ENCODE results near the gene TTC8. TPM values are rescaled to one million over a fixed set of nuclear protein-coding genes. Genes with fewer than 3 reads are reported as not detected.
A peak's percentile ranks its signal among the peaks of the same experiment; 100 is the strongest.

Gene TTC8
- total RNA-seq, 4 donors from 2014 or later: 16.4 to 29.9 (median 23.7) TPM

DNA sequence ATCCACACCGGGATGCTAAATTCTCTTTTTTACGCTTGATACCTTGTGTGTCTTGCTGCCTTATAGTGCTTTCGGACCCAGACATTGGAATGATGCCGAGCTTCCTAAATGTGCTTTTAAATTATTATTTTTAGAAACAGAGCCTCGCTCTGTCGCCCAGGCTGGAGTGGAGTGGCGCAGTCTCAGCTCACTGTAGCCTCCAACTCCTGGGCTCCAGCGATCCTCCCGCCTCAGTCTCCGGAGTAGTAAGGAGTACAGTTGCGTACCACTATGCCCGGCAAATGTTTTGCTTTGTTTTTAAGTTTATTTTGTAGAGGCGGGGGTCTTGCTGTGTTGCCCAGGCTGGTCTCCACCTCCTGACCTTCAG, 31.2 kb upstream of the TTC8 start:
- TF ChIP-seq POLR2AphosphoS5 (IDR thresholded peaks at IDR 0.05): no peak
- H3K9me3 ChIP-seq: no peaks in the 10 kb centered on the region
- H3K36me3 ChIP-seq: no peaks in the 10 kb centered on the region
- no peaks in the 10 kb centered on the region for H3K27me3 ChIP-seq
- DNase-seq (ENCODE audit: extremely low spot score): no peak
- peak overlapping the region; percentile 86 to 91 (median 88) for H3K27ac ChIP-seq (replicated peaks in 1 of 4)
- intact Hi-C loops (cut with DNase I): loop anchor here (5.0 kb wide), 2 partner anchors 34 to 126 kb away; no protein-coding TSS in a partner anchor
- peaks cover 13 to 27% (median 15%) of the 10 kb centered on the region in 4 donors for H3K4me1 ChIP-seq
- WGBS: 56% methylated on average over 10 of the region's 13 CpGs
- H3K4me3 ChIP-seq: peak overlapping the region; percentile 68 to 90 (median 82)

- Histone ChIP-seq H3K36me3 (no peaks in the 10 kb centered on the region), H3K4me1 (peaks cover 5% of the 10 kb centered on the region in 4 donors), H3K27me3 (no peaks in the 10 kb centered on the region), H3K4me3 (no peak overlapping the region), H3K27ac (replicated peaks in 1 of 4) (no peak overlapping the region), H3K9me3 (no peaks in the 10 kb centered on the region)
- TF ChIP-seq, protein P1, sequence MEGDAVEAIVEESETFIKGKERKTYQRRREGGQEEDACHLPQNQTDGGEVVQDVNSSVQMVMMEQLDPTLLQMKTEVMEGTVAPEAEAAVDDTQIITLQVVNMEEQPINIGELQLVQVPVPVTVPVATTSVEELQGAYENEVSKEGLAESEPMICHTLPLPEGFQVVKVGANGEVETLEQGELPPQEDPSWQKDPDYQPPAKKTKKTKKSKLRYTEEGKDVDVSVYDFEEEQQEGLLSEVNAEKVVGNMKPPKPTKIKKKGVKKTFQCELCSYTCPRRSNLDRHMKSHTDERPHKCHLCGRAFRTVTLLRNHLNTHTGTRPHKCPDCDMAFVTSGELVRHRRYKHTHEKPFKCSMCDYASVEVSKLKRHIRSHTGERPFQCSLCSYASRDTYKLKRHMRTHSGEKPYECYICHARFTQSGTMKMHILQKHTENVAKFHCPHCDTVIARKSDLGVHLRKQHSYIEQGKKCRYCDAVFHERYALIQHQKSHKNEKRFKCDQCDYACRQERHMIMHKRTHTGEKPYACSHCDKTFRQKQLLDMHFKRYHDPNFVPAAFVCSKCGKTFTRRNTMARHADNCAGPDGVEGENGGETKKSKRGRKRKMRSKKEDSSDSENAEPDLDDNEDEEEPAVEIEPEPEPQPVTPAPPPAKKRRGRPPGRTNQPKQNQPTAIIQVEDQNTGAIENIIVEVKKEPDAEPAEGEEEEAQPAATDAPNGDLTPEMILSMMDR (IDR thresholded peaks at IDR 0.05): no peak
- TF ChIP-seq POLR2AphosphoS5 (IDR thresholded peaks at IDR 0.05) (no peak), POLR2A (IDR thresholded peaks at IDR 0.05; ENCODE audit: low read depth) (no peak), EP300 (IDR thresholded peaks at IDR 0.05) (no peak)
- no peak for DNase-seq (ENCODE audit: extremely low spot score)
- intact Hi-C loops (cut with DNase I): no loop called here
- 78% methylated on average over 4 of the region's 4 CpGs for WGBS
Observed at GRCh38 chr14:88798156-88798555, 26.3 kb upstream of the TTC8 start.

- intact Hi-C loops (cut with DNase I): no loop called here
- no peak for DNase-seq (ENCODE audit: extremely low spot score)
- no peaks in the 10 kb centered on the region for H3K4me1 ChIP-seq
- H3K4me3 ChIP-seq: no peak overlapping the region
- no peak for TF ChIP-seq POLR2AphosphoS5 (IDR thresholded peaks at IDR 0.05)
- no peak for TF ChIP-seq POLR2A (IDR thresholded peaks at IDR 0.05; ENCODE audit: low read depth)
- no peak for TF ChIP-seq EP300 (IDR thresholded peaks at IDR 0.05)
- TF ChIP-seq, protein P1 (IDR thresholded peaks at IDR 0.05): no peak
- H3K9me3 ChIP-seq: no peaks in the 10 kb centered on the region
- H3K36me3 ChIP-seq: no peaks in the 10 kb centered on the region
- no peak overlapping the region for H3K27ac ChIP-seq (replicated peaks in 1 of 4)
- WGBS: 71% methylated on average over 5 of the region's 5 CpGs
- H3K27me3 ChIP-seq: no peaks in the 10 kb centered on the region
Observed at GRCh38 chr14:88799522-88799921, 24.9 kb upstream of the TTC8 start.

GRCh38 chr14:88802596-88802995, 21.9 kb upstream of the TTC8 start:
- intact Hi-C loops (cut with DNase I): no loop called here
- WGBS: 75% methylated on average over 6 of the region's 6 CpGs
- Histone ChIP-seq H3K27ac (replicated peaks in 1 of 4) (no peak overlapping the region), H3K27me3 (no peaks in the 10 kb centered on the region), H3K36me3 (no peaks in the 10 kb centered on the region), H3K9me3 (no peaks in the 10 kb centered on the region), H3K4me3 (no peak overlapping the region), H3K4me1 (no peaks in the 10 kb centered on the region)
- TF ChIP-seq, protein P1 (IDR thresholded peaks at IDR 0.05): no peak
- no peak for TF ChIP-seq POLR2A (IDR thresholded peaks at IDR 0.05; ENCODE audit: low read depth)
- TF ChIP-seq EP300 (IDR thresholded peaks at IDR 0.05): no peak
- no peak for TF ChIP-seq POLR2AphosphoS5 (IDR thresholded peaks at IDR 0.05)
- DNase-seq (ENCODE audit: extremely low spot score): no peak

GRCh38 chr14:88804035-88804434, 20.4 kb upstream of the TTC8 start:
- WGBS: 67% methylated on average over 2 of the region's 2 CpGs
- intact Hi-C loops (cut with DNase I): no loop called here
- H3K9me3 ChIP-seq: peaks cover 0 to 7% (median 0%) of the 10 kb centered on the region in 4 donors
- no peaks in the 10 kb centered on the region for H3K36me3 ChIP-seq
- DNase-seq (ENCODE audit: extremely low spot score): no peak
- no peak overlapping the region for H3K27ac ChIP-seq (replicated peaks in 1 of 4)
- no peaks in the 10 kb centered on the region for H3K27me3 ChIP-seq
- TF ChIP-seq, protein P1 (IDR thresholded peaks at IDR 0.05): no peak
- TF ChIP-seq POLR2AphosphoS5 (IDR thresholded peaks at IDR 0.05) (no peak), EP300 (IDR thresholded peaks at IDR 0.05) (no peak), POLR2A (IDR thresholded peaks at IDR 0.05; ENCODE audit: low read depth) (no peak)
- no peaks in the 10 kb centered on the region for H3K4me1 ChIP-seq
- H3K4me3 ChIP-seq: no peak overlapping the region
